ENCODE results near the gene LOC101059915.

- TF ChIP-seq CTCF (IDR thresholded peaks at IDR 0.05 in 4 of 5, conservative IDR thresholded peaks at IDR 0.05 in 1 of 5) (no peak), POLR2A (IDR thresholded peaks at IDR 0.05) (no peak)
Observed at GRCh38 chrX:71661919-71662318, 5.4 kb upstream of the LOC101059915 start.
